Esophagus squamous epithelium (tissue), 4 donors: ENCODE measurements around the gene ANKRD63.

Experiments used
- CTCF ChIP-seq, 6 experiments: fragments of 450-650 bp in 4 of 6; fragments of 200-600 bp in 2 of 6; sonication (generic) in 2 of 6; IDR thresholded peaks; one replicate each; pipeline ENCODE4 v1.5.1; 2016 to 2019; ENCODE audit warnings: antibody characterized with exemption in 6 of 6, mild to moderate bottlenecking in 4 of 6, moderate library complexity in 4 of 6
- POLR2A ChIP-seq, 4 donors: fragments of 450-650 bp; IDR thresholded peaks; one replicate each; pipeline ENCODE4 v1.6.1; 2017; ENCODE audit warnings: antibody characterized with exemption in 4 of 4, mild to moderate bottlenecking in 4 of 4, moderate library complexity in 3 of 4

GRCh38 chr15:40283615-40284300 lies 894 bp upstream of the ANKRD63 start:
- TF ChIP-seq POLR2A (IDR thresholded peaks at IDR 0.05) (no peak), CTCF (IDR thresholded peaks at IDR 0.05) (no peak)
